GM21825 (cell line): ENCODE data around the gene CITED1.

Experiments used
- ATAC-seq: cut with Tn5 transposase; IDR thresholded peaks from one replicate; pipeline ENCODE4 v1.9.1; 2021; ENCODE audit warnings: mild to moderate bottlenecking, moderate library complexity; ENCODE audit not compliant: unreplicated experiment

Gene CITED1

DNA sequence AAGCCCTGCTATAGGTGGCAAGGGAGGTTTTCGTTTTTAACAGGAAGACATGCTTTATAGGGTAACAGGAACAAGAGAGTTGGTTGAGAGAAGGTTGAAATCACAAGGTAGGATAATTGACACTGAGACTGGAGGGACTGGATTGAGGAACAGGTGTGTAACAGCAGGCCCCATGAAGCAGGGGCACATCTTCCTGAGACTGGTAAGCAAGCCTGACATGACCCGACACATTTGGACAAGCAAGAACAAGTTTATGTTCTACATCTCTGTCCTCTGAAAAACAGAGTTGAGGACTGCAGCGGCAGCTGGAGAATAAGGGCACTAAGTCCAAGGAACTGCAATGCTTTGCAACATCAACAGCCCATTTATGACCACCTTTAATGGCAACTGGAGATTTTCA lies 33.9 kb downstream of the CITED1 start:
- no peak for ATAC-seq

DNA sequence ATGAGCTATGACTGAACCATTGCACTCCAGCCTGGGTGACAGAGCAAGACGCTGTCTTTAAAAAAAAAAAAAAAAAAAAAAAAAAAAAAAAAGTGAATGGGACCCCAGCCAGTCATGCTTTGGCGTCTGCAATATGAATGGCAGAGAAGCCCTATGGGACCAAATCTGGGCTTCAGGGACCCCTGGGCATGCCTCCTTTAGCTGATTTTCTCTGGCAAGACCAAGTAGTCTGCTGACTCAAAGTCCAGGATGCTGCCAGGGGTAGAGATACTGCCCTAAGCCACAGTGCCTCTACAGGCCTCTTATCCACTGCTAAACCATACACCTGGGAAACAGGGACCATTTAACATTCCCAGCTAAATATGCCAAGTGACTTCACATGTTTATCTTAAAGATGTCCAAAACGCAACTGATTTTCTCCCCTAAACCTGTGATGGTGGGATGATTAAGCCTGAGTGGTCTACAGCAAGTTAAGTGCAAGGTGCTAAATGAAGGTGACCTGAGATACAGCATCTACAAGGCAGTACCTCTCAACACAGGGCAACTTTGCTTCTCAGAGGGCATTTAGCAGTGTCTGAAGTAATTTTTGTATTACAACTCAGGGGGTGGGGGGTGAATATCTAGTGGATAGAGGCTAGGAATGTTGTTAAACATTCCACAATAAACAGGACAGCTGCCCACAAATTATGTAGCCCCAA lies 34.5 kb downstream of the CITED1 start:
- no peak for ATAC-seq

DNA sequence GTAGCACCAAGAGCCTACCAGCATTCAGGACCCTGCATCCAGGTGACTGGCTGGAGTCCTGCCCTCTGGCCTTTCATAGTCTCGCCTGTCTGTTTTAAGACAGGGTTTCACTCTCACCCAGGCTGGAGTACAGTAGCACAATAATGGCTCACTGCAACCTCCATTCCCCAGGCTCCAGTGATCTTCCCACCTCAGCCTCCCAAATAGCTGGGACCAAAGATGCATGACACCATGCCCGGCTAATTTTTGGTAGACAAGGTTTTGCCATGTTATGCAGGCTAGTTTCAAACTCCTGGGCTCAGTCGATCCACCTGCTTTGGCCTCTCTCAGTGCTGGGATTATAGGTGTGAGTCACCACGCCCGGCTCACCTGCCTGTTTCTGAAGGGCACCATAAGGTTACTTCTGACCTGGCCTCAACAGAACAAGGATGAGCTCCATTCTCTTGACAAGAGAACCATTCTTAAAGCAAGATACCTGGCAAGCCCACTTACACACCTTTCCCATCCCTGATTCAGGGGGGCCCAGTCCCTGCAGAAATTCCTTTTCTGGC lies 35.3 kb downstream of the CITED1 start:
- no peak for ATAC-seq

DNA sequence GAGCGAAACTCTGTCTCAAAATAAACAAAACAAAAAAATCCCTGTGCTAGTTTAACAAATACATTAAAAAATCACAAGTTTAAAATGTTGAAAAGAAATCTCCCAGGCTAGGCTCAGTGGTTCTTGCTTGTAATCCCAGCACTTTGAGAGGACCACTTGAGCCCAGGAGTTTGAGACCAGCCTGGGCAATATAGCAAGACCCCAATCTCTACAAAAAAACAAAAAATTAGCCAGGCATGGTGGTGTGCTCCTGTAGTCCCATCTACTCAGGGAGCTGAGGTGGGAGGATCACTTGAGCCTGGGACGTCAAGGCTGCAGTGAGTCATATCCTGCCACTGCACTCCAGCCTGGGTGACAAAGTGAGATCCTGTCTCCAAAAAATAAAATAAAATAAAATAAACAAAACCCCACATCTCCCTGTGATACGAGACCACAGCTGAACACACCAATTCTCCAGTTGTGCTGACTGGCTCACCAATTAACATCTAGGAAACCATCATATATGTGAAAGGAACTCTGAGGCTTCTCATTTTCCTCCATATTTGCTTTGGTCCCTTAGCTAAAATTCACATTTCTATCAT lies 36.0 kb downstream of the CITED1 start:
- ATAC-seq = no peak

DNA sequence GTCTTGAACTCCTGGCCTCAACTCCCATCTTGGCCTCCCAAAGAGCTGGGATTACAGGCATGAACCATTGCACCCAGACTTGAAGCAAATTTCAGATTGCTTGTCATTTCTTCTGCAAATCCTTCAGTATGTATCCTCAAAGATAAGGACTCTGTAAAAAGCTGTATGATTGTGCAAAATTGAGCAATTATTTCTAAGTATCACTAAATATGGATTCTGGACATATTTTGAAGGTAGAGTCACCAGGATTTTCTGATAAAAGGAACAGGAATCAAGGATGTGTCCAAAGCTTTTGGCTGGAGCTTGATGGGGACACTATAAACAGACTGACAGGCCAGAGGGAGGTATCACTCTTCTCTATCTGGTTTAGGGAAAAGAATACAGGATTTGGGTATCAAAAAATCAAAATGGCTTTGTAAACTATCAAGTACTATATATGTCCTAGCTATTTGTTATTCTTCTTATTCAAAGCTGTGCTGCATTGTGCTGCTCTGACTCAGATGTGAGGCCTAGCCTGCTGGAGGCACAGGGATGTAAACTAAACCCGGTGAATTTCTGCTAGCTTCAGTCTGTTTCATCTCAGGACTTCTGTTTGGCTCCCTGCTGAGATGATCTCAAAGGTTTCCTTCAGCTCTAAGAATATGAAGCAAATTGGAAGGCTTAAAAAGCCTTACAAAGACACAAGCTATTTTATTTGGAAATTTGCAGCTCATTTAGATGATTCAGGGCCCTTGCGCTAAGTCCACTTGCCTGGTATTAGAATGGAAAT lies 36.9 kb downstream of the CITED1 start:
- no peak for ATAC-seq

DNA sequence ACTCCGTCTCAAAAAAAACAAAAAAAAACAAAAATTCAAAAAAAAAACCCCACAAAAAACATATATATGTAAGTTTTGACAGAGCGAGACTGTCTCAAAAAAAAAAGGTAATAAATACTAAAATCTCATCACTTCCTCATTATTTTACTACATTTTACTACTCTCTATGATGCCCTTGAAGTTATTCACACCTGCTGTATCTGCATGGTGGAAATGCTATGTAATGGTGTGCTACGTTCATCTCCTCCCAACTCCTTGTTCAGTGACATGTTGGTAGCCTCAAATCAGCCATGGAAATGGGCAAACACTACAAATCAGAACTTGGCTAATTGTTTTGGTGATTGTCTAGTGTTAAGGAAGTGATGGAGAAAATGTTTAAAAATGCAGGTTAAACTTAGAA lies 40.5 kb downstream of the CITED1 start:
- ATAC-seq = no peak

DNA sequence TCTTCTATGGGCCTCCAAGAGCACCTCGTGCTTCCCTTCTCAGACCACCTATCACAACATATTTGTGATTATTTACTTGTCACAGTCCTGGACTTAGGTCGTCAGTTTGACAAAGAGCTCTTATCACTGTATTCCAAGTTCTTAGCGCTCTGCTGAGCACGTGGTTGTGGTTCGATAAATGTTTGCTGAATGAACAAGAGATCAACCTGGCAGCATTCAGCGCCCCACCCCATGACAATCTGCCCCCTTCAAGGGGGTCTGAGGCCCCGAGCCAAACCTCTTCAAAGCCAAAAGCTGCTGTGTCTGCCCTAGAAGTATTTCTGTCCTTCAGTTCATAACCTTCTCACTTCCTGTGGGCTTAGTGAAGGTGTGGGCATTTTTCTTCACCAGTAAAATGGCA lies 43.6 kb downstream of the CITED1 start:
- no peak for ATAC-seq

DNA sequence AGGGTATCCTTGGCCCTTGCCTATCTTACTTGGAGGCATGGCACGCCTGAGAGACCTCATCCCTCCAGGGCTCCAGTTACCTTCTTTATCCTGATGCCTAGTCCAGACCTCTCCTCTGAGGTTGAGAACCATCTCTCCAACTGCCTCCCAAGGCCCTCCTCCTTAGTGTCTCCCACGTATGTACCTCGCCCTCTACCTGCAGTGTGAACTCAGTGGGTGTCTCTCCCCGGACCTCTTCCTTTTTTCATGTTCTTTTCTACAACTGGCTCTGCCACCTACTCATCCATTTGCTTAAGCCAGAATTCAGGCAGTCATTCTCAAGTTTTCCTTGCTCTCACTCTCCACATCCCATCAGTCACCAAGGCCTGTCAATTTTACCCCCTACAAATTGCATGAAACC lies 45.3 kb downstream of the CITED1 start:
- ATAC-seq = no peak

DNA sequence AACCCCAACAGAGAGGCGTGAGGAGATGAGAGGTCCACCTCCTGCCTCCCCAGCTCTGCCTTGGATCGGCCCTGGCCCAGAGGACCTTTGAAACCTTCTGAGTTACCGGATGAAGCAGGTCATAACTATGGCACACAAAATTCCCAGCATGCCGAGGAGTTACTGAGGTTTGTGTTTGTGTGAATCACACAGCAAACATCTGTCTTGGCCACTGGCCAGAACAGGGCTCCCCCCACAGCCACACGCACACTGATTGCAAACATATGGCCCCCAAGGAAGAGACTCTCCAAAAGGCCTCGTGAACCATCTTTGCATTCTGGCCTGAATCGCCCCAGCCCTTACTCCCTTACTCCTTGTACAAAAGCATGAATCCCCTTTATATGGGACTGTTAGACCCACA lies 47.5 kb downstream of the CITED1 start:
- no peak for ATAC-seq

DNA sequence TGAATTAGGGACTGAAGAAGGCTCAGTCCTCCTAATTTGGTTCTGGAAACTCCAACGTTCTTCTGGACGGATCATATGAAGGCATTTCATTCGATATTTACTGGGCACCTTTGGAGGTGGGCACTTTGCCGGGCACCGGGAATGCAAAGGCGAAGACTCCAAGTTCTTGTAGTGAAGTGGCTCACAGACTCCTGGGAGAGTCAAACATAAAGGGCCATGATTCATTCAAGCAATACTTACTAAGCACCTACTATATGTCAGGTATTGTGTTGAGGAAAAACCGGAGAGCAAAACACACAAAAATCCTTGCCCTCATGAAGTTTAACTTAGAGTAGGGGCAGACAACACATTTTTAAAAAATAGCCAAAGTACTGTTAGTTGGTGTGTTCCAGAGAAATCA lies 49.9 kb downstream of the CITED1 start:
- no peak for ATAC-seq

DNA sequence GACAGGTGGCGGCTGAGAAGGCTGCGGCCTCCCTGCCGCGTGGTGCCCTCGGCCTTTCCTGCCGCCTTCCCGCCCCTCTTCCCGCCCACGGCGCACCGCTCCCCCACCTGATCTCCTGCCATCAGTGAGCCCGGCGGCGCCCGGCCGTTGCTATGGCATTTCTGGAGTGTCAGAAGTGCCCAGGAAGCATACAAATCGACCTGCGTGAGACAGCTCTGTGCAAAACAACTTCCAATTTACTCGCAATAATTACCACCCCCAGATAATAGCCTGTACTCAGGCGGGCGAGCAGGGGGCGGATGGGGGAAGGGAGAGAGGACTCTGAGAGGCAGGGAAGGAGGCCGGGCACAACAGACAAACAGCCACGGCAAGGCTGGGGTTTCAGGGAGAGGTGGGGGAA lies 50.3 kb downstream of the CITED1 start:
- no peak for ATAC-seq

DNA sequence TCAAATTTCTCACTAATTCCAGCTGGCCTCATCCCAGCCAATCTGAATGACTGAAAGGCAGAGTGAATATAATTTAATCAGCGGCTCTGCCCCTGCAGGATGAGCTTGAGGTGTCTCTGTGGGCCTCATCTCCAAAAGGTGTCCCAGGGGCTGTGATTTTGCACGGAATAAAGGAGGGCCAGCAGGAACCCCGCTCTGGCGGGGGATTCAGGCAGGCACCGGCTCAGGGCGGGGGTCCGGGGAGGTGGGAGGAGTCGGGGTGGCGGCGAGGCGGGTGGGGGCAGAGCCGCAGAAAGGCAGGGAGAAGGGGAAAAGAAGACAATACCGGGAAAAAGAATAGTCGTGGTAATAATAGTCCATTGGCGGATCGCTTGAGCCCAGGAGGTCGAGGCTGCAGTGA lies 50.9 kb downstream of the CITED1 start:
- no peak for ATAC-seq

DNA sequence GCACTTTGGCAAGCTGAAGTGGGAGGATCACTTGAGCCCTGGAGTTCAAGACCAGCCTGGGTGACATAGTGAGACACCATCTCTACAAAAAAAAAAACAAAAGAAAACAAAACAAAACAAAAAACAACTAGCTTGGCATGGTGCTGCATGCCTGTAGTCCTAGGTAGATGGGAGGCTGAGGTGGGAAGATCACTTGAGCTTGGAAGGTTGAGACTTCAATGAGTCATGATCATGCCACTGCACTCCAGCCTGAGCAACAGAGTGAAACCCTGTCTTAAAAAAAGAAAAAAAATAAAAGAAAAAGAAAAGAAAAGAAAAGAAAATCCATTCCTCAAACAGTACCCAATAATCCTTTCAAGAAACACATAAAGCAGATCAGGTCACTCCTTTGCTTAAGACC lies 52.0 kb downstream of the CITED1 start:
- ATAC-seq = no peak
